Panc1 (cell line): ENCODE data around the gene GPC6. TPM values are rescaled to one million over a fixed set of nuclear protein-coding genes. Genes with fewer than 3 reads are reported as not detected.

ENCODE experiments used
- ATAC-seq: fragments of 200-7000 bp; cut with Tn5 transposase; 2 replicates; pipeline ENCODE4 v1.9.1; 2020; ENCODE audit warnings: mild to moderate bottlenecking, moderate library complexity
- BruUV-seq: library from RNA; stranded (reverse); fragments of 400-500 nt; replicated peaks from 2 replicates; lab custom pipeline; 2021; lab: Mats Ljungman, UMichigan
- CTCF ChIA-PET: fragments of 300-600 bp; sonication (Branson Sonifier 250); formaldehyde crosslinking; loops from one replicate; lab custom pipeline; 2022; ENCODE audit warnings: antibody characterized with exemption; lab: Charles Lee
- POLR2A ChIA-PET: fragments of 300-600 bp; sonication (Branson Sonifier 250); formaldehyde crosslinking; loops from one replicate; lab custom pipeline; 2022; ENCODE audit warnings: antibody characterized with exemption; lab: Charles Lee
- DNase-seq: peaks from one replicate; pipeline ENCODE4 v3.0.0-alpha.2; 2010; ENCODE audit warnings: low read depth, low spot score
- H3K27ac ChIP-seq: 2 replicates; pipeline ENCODE4 v1.5.1; 2011; ENCODE audit warnings: mild to moderate bottlenecking, low read length, inconsistent platforms
- H3K27me3 ChIP-seq: fragments of 200-500 bp; sonication (Bioruptor generic); 2 replicates; pipeline ENCODE4 v1.6.0; 2014; ENCODE audit warnings: low read length, inconsistent platforms; ENCODE audit not compliant: control insufficient read depth, insufficient read depth
- H3K36me3 ChIP-seq: fragments of 200-500 bp; sonication (Bioruptor generic); 2 replicates; pipeline ENCODE4 v1.5.1; 2014; ENCODE audit warnings: inconsistent platforms, mild to moderate bottlenecking, low read length, moderate library complexity; ENCODE audit not compliant: control insufficient read depth, insufficient read depth
- H3K4me1 ChIP-seq: 2 replicates; pipeline ENCODE4 v1.5.1; 2011; ENCODE audit warnings: inconsistent platforms, mild to moderate bottlenecking, low read length, moderate library complexity; ENCODE audit not compliant: control insufficient read depth, insufficient read depth
- H3K4me3 ChIP-seq, 2 experiments: 2 replicates each; pipeline ENCODE4 v1.5.1; 2011 to 2012; ENCODE audit warnings: low read depth in 2 of 2, low read length in 2 of 2, mild to moderate bottlenecking in 2 of 2, inconsistent platforms in 1 of 2, moderate library complexity in 1 of 2
- H3K9me3 ChIP-seq: fragments of 200-500 bp; sonication (Bioruptor generic); 2 replicates; pipeline ENCODE4 v1.5.1; 2014; ENCODE audit warnings: low read depth, mild to moderate bottlenecking, inconsistent platforms, low read length, moderate library complexity; ENCODE audit not compliant: control insufficient read depth, insufficient read depth
- CTCF ChIP-seq: fragments of 450-650 bp; IDR thresholded peaks from 2 replicates; pipeline ENCODE4 v1.5.1; 2017; ENCODE audit warnings: mild to moderate bottlenecking
- POLR2AphosphoS5 ChIP-seq: IDR thresholded peaks from 2 replicates; pipeline ENCODE4 v1.6.1; 2012; ENCODE audit warnings: mild to moderate bottlenecking, low read depth, low read length, moderate library complexity
- REST ChIP-seq, 2 experiments: IDR thresholded peaks; 2 replicates each; pipeline ENCODE4 v1.6.1; 2011 to 2012; ENCODE audit warnings: low read depth in 2 of 2, control low read depth in 1 of 2, low read length in 1 of 2, mild to moderate bottlenecking in 1 of 2, moderate library complexity in 1 of 2; ENCODE audit not compliant: insufficient read depth in 1 of 2
- SIN3A ChIP-seq: IDR thresholded peaks from 2 replicates; pipeline ENCODE4 v1.6.1; 2012; ENCODE audit warnings: low read depth, mild to moderate bottlenecking, low read length, moderate library complexity, borderline replicate concordance; ENCODE audit not compliant: insufficient read depth
- TCF7L2 ChIP-seq: IDR thresholded peaks from 2 replicates; pipeline ENCODE4 v1.6.1; 2011; ENCODE audit warnings: mild to moderate bottlenecking, low read depth, low read length, inconsistent platforms
- in situ Hi-C: cut with HindIII; loops from 2 replicates; pipeline ENCODE4 v1.10.0; 2016; ENCODE audit warnings: low sequenced_read_pairs, low pct_unique_long_range_greater_than_20kb
- intact Hi-C: fragments of 100-400 bp; cut with micrococcal nuclease; formaldehyde crosslinking; loops from one replicate; pipeline ENCODE4 v1.10.0; 2022; ENCODE audit not compliant: unreplicated experiment
- total RNA-seq: library from RNA; stranded (reverse); gene quantifications from one replicate; pipeline ENCODE4 v1.2.1, GENCODE V29; 2021; ENCODE audit not compliant: unreplicated experiment

GPC6 gene
- total RNA-seq, 1 experiment from 2014 or later = 4.8 TPM

GRCh38 chr13:93621051-93621450, 394.4 kb downstream of the GPC6 start:
- ATAC-seq = no peak
- H3K9me3 ChIP-seq = no peaks in the 10 kb centered on the region
- intact Hi-C loops (no loop called here), in situ Hi-C loops (no loop called here)
- no peaks in the 10 kb centered on the region for H3K36me3 ChIP-seq
- POLR2A ChIA-PET = no interaction called here
- no peaks in the 10 kb centered on the region for H3K27me3 ChIP-seq
- BruUV-seq = no TSS peak
- no peak overlapping the region for H3K27ac ChIP-seq
- no peaks in the 10 kb centered on the region for H3K4me1 ChIP-seq
- no peak for DNase-seq
- H3K4me3 ChIP-seq = no peak overlapping the region
- TF ChIP-seq SIN3A (no peak), POLR2AphosphoS5 (no peak), REST (IDR thresholded peaks at IDR 0.05; ENCODE audit: insufficient read depth in 1 of 2, low read depth in 2 of 2, low read length in 1 of 2) (no peak), CTCF (no peak), TCF7L2 (no peak)
- CTCF ChIA-PET = no interaction called here

- POLR2A ChIA-PET = no interaction called here
- H3K9me3 ChIP-seq = no peaks in the 10 kb centered on the region
- ATAC-seq (no peak), DNase-seq (no peak)
- H3K36me3 ChIP-seq = no peaks in the 10 kb centered on the region
- H3K4me1 ChIP-seq = no peaks in the 10 kb centered on the region
- TF ChIP-seq REST (IDR thresholded peaks at IDR 0.05; ENCODE audit: insufficient read depth in 1 of 2, low read depth in 2 of 2, low read length in 1 of 2) = no peak
- no peak for TF ChIP-seq TCF7L2
- no peak for TF ChIP-seq SIN3A
- no peak for TF ChIP-seq POLR2AphosphoS5
- no peak for TF ChIP-seq CTCF
- no peaks in the 10 kb centered on the region for H3K27me3 ChIP-seq
- CTCF ChIA-PET = no interaction called here
- no TSS peak for BruUV-seq
- H3K4me3 ChIP-seq = no peak overlapping the region
- in situ Hi-C loops = no loop called here
- intact Hi-C loops = no loop called here
- H3K27ac ChIP-seq = no peak overlapping the region
Observed at GRCh38 chr13:93621966-93622365, 395.4 kb downstream of the GPC6 start.
